Ureter (tissue), 1 donor: ENCODE measurements around the gene NRXN2. TPM values are rescaled to one million over a fixed set of nuclear protein-coding genes. Genes with fewer than 3 reads are reported as not detected.

Source experiments
- DNase-seq: peaks from one replicate; pipeline ENCODE4 v3.0.0-alpha.2; 2020; ENCODE audit warnings: low spot score
- total RNA-seq: library from RNA; stranded (reverse); gene quantifications from one replicate; pipeline ENCODE4 v1.2.4, GENCODE V29; 2023
- donor health status: DM: yes; HTN: yes; CAD: no.

NRXN2 gene
- total RNA-seq, 1 donor from 2014 or later: 11.6 TPM

DNA sequence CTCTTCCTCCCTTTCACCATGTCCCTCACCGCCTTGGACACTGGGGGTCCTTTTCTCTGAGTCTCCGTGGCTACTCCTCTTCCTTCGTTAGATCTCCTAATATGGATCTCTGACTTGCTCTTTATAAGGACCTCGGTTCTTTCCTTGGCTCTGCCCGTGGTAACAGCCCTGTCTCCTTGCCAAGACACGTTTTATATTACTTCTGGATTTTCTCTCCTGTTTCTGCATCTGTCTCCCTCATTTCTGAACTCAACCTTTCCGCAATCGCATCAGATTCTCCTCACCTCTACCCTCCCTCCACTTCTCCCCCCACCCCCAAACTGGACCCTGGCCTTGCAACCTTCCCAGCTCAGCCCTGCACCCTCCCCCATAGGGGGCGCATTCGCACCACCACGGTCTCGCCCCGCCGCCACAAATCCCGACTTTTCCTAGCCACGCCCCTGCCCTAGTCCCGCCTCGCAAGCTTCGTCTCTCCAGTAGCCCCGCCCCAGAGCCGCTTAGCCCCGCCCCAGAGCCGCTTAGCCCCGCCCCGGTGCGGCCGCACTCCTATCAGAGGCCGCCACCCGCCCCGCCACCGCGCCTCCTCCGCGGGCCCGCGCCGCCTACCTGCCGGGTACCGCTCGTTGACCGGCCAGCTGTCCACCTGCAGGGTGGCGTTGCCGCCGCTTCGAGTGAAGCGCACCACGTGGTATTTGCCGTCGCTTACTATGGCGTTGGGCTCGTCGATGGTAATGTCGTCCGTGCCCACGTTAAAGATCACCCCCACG lies 93.0 kb downstream of the NRXN2 start:
- DNase-seq: peak; percentile 57

DNA sequence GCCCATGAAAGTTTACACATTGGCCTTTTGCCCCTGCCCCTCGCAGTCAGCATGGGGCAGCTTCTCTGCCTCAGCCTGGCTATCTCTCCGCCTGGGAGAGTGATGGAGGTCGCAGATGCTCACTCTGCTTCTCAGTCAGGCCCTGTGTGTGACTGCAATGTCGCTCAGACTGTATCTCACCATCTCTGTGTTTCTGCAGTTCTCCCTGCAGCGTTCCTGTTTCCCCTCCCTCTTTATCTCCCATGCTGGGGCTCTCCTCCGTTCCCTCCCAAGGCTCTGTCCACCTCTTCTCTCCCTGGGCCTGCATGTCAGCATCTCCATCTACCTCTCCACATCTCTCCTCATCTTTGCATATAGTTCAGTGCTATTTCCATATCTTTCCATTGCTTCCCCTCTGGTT lies 93.9 kb downstream of the NRXN2 start:
- no peak for DNase-seq

DNA sequence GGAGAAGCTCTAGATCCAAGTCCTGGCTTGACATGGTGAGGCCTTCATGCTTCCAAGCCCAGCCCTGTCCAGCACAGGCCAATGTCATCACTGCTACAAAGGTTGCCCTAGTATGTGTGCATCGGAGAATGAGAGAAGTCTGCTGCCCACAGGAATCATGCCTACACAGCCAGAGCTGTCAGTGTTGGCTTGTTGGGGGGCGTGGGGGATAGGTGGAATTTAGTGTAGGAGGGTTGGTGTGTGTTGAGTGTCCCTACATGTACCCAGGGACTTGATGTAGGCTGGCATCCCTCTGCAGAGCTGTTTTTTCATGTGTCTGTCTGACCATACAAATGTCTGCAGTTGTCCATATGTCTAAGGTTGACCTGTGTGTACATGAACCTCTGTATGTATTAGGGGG lies 94.4 kb downstream of the NRXN2 start:
- no peak for DNase-seq

DNA sequence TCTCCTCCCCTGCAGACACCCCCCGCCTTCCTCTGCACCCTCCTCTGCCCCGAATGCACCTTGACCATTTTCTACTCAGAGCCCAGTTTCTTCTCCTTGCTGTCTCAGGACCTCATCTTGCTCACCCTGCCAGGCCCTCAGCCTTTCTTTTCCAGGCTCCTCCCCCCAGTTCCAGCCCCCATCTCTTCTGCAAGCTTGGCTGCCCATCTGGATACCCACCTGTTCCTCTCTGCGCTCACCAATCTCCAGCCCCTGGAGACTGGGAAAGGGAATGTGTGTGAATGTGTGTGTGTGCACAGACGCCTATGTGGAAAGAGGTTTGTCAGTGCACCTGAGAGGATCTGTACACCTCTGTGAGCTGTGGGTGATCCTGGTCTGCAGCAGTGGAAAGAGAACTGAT lies 95.6 kb downstream of the NRXN2 start:
- DNase-seq: no peak

DNA sequence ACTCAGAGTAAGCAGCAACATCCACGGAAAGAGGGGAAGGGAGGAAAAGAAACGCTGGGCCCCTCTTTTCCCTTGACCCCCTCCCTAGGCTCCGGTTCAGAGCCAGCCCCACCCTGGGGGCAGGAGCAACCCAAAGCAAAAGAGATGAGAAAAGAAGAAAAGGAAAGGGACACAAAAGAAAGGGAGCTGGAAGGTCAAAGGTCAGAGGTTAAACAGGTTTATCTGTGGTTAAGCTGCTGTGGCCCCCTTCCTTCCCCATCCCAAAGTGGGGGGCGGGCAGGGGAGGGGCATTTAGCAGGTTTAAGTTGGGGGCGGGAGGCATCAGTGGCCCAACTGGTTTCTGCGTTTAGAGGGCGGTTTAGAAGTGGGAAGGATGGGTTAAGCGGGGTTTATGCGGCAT lies 96.4 kb downstream of the NRXN2 start:
- DNase-seq: no peak

DNA sequence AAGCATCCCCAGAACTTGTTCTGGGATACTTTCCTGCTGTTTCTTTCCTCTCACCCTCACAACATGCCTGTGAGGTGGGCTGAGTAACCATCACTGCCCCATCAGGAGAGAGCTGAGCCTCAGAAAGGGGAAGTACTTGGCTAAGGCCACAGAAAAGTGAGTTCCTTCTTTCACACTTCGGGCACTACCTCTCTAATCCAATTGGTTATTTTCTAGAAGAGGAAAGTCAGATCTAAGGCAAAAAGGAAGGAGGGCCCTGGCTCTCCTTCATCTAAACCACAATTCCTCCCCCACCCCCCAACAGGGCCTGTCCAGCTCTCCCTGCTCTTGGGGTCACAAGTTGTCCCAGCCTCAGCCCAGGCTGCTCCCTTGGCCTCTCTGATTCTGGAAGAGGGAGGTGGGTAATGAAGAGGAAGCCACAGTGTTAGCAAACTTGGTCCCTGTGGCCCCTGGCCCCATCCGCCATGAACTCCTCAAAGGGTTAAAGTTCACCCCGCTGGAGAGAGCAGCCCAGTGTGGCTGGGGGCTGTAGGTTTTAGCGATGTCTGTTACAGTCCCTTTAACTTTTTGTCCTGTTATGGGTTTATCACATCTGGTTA lies 98.0 kb downstream of the NRXN2 start:
- DNase-seq: no peak

DNA sequence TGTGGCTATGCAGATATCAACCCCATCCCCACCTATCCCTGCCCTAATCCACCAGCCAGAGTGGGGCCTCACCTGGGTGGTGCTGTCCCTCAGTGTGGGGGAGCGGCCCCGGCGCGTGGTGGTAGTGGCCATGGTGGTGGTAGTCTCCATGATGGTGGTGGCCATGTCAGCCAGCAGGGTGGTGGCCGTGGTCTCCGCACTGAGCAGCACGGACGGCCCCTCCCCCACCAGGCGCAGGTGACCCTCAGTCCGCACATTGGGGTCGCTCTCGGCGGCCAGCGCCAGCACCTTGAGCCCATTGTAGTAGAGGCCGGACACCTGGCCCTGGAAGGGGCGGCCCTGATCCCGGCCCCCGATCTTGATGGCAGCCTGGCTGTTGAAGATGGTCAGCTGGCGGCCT lies 100.3 kb downstream of the NRXN2 start:
- DNase-seq: no peak

DNA sequence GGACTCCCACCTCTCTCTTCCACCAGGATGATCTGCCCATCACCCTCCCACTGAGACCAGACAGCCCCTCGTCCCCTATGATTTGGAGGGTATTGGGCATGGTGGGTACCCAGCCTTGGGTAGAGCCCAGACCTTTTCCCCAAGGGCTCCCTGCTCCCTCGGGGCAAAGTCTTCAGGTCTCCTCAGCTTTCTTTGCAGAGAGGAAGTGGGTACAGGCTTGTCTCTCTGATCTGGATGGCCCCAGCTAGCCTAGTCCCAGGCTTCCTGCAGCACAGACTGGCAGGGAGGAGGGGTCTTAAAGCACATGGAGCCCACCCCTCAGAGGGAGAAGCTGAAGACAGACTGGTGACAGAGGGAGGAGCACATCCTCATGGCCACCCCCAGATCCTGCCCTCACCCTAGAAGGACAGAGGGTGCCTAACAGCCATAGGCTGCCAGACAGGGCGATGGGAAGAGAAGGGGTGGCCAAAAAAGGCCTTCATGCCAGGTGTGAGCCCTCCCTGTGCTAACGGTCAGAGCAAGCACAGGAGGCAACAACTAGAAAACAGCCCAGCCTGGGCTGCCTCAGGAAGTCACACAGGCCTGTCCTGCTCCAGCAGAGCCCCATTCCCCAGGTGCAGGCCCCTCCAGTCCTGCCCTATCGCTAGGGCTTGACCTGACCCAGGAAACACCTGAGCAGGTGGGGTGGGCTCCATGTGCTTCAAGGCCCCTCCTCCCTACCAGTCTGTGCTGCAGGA lies 101.5 kb downstream of the NRXN2 start:
- DNase-seq: no peak

DNA sequence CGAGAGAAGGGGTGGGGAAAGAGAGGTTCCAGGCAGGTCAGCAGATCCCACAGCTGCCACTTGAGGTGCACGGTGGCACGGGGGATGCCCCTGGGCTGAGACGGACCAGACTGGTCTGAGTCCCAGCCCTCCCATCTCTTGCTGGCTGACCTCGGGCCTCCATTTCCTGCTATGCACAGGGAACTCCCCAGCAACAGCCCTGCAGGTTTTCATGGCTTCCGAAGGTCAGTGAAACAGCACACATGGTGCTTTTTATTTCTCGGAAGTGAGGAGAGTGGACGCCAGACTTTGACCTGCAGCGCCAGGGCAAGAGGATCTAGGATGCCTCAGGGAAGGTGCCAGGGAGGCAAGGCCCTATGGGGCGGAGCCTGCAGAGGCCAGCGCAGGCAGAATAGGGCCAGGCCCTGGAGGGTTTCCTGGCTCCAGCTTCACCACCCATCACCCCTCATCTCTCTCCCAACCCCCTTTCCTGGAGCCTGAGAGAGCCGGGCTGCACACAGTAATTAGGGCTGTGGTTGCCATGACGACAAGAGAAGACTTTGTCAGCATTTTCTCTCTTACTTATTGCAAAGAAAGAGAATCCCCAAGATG lies 102.5 kb downstream of the NRXN2 start:
- no peak for DNase-seq

DNA sequence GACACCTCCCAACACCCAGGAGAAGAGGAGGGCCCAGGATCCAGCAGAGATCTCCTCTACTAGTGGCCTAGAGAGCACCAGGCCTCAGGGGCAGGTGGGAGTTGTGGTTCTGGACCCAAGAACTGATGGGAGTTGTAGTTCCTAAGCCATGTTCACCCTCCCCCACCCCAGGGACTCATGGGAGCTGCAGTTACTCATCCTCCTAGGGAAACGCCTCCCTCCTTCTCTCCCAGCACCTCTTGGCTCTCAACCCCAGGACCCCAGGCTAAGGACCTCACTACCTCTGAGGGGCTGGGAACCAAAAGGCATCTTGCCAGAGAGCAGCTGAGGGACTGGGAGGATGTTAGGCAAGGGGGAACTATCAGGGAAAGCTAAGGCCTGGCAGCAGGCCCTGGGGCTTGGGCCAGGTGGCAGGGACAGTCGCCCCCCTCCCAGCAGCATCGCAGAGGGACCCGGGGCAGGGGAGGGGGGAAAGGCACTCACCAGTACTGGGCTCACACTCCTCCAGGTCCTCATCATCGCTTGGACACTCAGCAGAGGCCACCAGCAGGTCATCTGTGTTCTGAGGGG lies 103.1 kb downstream of the NRXN2 start:
- DNase-seq: peak; percentile 60

DNA sequence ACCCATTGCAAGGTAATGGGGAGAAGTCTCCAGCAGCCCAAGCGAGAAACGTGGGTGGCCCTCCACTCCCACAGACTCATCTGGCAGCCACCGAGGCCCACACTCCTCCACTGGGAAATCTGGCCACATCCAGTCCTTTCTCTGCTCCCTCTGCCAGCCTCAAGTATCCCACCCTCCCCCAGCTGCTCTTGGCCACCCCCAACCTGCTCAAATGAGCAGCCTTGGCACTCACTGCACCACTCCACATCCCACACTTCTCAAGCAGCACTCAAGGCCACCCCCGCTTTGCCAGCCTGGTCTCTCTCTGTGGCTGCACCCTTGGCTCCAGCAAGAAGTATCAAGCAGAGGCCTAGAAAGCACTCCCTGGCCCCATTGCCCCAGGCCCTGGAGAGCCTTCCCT lies 103.8 kb downstream of the NRXN2 start:
- DNase-seq: no peak

DNA sequence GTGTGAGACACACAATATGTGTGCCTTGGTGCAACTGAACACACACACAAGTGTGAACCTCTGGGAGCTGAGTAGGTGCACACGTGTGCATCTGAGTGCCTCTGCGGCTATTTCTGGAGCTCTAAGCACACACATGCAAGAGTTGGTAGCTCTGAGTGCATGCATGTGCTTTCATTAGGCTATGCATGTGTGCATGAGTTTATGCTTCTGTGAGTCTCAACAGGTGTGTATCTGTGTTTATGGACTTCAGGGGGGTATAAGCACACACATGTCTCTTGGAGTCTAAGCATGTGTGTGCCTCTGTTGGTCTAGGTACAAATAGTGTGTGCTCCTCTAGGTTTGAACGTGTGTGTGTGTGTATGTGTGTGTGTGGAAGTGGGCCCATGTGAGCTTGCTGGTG lies 106.2 kb downstream of the NRXN2 start:
- no peak for DNase-seq

DNA sequence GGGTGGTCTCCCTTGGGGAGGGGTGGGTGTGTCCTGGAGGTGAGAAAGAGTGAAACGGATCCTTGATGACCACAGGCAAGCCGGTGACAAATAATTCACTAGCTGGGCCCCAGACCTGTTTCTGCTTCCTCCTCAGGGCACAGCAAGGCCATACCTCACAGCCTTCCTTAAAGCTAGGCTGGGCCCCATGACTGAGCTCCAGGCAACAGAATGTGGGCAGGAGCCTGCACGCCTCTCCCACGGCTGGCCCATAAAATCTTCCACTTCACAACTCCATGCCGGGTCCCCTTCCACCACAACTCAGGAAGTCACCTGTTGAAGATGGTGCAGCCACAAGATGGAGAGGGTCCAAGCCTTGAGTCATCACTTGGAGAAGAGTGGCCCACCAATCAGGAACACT lies 108.1 kb downstream of the NRXN2 start:
- DNase-seq: no peak

DNA sequence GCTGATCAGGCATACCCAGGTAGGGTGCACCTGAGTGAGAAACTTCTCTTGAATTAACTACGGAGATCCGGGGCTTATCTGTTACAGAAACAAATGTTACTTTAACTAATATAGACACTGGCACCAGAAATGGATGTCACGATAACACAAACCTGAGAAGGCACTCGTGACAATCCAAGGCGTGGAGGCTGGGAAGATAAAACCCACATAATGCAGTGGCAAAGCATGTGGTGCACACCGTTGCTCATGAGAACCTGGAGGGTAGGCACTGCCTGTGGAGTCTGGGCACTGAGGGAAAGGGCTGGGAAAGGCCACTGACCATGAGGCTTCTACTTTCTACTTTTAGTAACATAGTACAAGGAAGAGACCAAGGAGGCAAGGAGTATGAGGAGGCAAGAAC lies 109.3 kb downstream of the NRXN2 start:
- no peak for DNase-seq

DNA sequence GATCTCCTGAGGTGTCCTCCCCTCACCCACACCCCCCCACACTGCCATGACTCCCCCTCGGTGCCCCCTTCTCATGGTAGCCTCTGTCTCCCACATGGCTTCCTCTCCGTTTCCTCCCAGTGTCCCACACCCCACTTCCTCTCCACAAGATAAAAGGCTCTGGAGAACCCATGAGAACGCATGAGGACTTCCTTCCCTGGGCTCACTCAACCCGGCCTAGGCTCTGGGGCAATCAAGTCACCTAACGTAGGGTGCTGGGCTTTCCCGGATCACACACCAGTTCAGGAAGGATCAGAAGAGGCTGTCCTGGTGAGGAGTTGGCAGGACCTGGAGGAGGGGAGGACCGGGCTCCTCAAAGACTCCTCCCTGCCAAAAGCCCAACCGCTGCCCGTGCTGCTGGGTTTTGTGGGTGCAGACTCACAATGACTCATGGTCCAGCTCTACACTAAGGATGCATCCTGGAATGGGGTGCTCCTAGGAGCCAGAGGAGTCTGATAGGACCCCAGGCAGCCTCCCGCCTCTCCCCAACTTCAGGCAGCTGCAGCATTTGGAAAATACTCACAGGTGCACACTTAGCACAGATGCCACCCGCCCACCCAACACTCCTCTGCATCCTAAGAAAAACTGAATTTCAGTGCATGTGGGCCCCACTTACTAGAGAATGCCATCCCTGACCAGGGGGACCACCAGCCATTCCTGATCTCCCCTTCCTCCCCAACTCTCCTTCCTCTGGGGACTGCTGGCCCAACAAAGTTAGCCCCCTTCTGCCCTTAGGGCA lies 110.9 kb downstream of the NRXN2 start:
- DNase-seq: no peak

DNA sequence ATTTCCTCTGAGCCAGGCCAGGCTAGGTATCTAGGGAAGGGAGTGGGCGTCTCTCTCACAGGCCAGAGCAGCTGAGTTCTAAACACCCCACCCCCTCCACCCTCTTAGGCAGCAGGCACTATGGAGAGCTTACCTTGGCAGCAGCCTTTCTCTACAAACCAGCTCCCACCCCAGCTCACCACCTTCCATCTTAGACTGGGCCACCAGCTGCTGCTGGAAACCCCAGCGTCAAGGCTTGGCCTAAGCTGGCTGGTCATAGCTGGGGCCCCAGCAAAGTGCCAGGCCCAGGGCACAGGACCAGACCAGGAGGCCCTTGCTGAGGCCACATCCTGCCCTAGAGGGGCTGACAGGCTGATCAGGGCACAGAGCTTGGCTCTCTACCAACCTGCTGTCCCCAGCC lies 111.8 kb downstream of the NRXN2 start:
- DNase-seq: no peak

DNA sequence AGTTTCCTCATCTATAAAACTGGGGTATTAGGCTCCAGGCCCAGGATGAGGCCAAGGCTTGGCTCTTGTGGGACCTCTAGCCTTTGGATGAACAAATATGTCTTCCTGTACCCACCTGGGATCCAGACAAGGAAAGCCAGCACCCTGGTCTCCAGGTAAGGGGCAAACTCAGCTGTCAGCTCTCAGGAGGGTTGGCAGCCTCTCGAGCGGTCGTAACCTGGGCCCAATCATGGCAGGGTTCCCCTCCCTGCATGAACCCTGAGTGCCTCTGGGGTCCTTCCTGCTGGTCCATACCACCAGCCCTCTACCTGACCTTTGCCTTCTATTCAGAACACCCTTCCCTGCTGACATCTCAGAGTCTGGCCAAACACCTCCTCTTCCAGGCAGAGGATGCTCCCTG lies 112.4 kb downstream of the NRXN2 start:
- DNase-seq: no peak

DNA sequence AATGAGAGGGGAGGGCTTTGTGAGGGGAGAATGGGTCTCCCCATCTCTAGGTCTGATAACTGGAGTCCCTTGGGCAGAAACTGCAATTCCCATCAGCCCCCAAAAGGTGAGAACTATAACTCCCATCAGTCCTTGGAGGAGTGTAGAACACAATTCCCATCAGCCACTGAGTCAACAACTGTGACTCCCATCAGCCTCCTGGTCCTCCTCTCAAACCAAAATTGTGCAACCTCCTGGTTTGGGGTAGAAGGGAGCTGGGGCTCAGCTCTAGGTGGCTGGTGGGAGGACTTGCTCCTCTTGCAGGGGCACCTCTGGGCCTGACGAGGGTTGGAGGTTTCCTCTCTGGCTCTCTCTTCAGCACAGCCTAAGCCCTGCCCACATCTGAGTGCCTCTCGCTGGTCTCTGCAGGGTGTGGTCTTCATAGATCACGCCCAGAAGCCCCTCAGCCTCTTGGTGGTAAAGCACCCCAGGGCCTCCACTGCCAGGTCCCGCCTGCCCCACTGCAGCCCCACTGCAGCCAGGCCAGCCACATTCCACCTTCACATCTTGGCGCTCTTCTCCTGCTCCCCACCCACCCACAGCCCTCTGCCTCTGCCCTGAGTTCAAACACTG lies 113.5 kb downstream of the NRXN2 start:
- no peak for DNase-seq

DNA sequence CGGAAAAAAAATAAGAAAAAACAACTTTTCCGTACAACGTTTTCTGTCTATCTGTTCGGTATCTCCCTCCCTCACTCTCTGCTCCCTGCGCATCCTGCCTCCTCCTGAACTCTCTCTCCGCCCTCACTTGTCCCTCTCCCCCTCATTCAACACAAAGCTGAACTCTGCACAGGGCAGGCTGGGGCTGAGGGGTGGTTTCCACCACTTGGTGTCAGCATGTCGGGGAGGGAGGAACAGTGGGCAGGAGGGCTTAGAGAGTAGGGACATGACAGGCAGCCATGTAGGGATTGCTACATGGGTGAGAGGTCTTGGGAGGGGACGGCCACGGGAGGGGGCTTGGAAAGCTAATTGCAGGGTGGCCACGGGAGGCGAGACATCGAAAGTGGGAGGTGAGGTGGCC lies 114.4 kb downstream of the NRXN2 start:
- no peak for DNase-seq

DNA sequence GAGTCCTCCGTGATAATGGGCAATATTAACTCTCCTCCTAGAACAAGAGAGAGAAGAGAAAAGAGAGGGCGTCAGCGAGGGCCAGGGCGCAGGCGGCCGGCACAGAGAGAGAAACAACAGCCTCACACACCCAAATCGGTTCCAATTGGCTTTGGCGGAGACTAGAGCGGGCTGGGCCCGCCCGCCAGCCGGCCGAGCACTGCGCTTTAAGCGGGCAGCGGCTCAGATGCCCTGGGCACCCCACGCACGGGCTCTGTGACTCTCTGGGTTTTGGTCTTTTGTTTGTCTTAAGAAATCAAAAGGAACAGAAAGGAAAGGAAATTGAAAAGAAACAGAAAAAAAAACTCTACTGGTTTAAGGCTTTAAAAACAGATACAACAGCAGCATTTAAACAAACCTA lies 115.0 kb downstream of the NRXN2 start:
- no peak for DNase-seq

DNA sequence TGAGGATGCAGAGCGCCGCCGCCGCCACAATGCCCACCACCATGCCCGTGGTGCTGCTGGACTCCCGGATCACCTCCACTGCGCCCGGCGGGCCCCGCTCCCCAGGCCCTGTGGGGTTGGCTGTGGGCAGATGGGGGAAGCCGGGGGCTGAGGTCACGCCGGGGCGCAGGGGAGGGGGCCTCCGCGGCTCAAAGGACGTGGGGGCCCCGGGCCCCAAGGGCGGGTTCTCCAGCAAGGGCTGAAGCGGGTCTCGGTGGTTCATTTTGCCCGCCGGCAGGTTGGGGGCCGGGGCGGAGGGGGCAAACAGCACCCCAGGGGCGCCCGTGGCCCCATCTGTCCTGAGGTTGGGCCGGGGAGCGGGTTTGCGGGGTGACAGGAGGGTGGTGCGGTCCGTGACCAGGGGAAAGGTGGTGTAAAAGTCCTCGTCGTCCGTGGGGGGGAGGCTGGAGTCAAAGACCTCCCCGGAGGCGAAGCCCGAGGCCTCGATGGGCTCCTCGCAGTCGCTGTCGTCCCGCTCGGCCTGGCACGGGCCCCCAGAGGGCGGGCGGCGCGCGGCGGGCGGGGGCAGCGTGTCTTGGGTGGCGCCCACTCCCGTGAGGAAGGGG lies 115.5 kb downstream of the NRXN2 start:
- no peak for DNase-seq
